Activated CD8-positive, alpha-beta memory T cell treated with anti-CD3 and anti-CD28 coated beads for 48 hours (primary cell): ENCODE measurements around the gene CBARP.
"Not testable (repeated sequence)": the region's sequence is repeated elsewhere in the genome, so short reads cannot be mapped to it uniquely, and the experiment has no call there.

Experiments used
- DNase-seq, 3 experiments: peaks; one replicate each; pipeline ENCODE4 v3.0.0-alpha.2; 2020; ENCODE audit warnings: low read depth in 2 of 3, low spot score in 2 of 3

Gene CBARP

DNA sequence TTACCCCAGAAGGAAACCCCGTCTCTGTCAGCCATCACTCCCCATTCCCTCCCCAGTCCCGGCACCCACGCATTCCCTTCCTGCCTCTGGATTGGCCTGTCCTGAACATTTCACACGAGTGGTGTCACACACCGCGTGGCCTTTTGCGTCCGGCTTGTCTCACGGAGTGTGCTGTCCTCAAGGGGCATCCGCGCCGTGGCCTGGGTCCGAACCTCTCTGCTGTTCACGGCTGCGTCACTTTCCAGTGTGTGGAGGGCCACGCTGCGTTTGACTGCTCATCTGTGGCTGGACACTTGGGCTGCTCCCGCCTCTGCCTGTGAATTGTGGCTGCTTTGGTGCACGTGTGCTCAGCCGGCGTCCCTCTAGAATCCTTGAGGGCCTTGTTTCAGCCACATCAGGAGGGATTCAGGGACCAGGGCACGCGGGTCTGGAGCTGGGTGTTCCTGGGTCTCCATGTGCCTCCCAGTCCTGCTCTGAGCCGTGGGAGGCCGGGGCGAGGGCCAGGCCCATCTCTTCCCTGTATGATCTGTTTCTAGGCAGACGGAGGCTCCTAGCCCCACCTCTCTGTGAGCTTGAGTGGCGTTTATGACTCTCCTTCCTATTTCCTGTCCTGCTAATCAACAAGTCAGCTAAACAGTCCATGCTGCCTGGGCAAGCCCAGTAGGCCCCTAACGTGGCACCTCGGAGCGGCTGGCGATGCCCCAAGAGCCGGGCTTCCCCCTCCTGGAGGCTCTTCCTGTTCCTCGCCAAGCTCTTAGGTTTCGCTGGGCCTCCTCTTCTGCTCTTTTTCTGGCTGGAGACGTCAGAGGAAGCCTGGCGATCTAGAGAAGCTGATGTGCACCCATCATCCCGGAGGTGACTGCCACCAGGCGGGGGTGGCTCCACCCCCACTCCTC, 24.2 kb downstream of the CBARP start:
- no peak for DNase-seq

DNA sequence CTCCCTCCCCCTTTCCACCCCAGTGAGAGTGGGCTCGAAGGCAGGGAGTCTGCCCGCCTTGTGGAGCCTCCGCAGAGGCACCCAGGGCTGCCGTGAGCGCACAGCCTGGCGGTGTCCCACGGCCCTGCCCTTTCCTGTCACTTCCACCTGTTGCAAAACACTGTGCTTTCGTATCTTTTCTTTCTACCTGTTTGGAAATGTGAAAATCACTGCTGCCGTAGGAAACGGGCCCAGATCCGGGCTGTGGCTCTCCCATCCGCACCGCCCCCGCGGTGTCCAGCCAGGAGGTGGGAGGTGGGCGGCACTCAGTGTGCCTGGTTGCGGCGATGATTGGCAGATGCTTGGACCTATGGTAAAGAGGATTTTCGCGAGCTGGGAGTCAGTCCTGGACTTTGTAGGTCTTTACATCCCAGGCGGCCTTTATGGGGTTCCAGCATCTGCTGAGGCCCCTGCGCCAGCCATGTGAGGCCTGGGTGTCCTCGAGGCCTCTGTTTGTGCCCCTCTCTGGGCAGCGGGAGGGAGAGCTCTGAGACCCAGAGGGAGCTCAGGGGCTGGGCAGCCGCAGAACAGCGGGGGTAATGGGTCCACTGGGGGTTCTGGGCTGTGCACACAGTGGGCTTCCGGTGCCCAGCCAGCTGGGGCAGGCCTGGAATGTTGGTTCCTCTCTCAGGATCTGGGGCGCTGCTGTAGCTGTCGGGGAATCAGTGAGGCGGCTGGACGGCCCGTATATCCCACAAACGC, 26.1 kb downstream of the CBARP start:
- DNase-seq = no peak

DNA sequence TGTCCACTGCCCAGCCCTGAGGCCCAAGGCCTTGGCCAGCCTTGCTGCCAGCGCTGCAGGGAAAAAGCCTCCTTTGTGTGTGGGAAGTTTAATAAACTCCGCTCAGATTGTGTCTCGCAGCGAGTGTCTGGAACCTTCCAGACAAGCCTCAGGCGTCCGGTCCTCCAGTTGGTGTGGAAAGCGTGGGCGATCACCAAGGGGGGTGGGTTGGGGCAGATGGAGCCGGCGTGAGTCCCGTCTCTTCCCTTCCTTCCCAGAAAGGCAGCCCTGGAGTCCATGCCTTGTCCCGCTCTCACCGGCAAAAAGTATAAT, 27.6 kb downstream of the CBARP start:
- DNase-seq = no peak

DNA sequence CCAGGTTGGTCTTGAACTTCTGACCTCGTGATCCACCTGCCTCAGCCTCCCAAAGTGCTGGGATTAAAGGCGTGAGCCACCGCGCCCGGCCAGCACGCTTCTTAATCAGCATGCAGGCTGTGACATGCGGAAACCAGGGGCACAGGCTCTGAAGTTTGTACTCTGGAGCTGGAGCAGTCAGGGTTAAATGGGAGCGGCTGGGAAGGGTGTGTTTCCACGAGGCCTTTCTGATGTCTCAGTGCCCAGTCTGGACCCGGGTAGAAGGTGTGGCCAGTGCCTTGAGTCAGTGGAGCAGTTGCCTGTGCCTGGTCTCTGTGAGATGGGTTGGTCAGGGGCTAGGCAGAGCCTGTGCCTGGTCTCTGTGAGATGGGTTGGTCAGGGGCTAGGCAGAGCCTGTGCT, 29.0 kb downstream of the CBARP start:
- DNase-seq = not testable (repeated sequence)

DNA sequence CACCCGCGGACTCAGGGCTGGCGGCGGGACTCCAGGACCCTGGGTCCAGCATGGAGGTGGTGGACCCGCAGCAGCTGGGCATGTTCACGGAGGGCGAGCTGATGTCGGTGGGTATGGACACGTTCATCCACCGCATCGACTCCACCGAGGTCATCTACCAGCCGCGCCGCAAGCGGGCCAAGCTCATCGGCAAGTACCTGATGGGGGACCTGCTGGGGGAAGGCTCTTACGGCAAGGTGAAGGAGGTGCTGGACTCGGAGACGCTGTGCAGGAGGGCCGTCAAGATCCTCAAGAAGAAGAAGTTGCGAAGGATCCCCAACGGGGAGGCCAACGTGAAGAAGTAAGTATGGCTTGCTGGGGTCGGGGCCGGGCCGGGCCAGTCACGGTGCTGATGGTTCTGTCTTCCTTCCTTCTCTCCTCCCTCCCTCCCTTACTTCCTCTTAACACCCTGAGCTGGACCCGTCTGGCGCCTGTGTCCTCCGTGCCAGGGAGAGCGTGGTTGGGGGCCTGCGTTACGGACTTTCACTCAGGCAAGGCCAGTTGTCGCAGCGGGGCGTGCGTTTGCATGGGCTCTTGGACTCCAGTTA, 30.8 kb downstream of the CBARP start:
- DNase-seq = no peak

DNA sequence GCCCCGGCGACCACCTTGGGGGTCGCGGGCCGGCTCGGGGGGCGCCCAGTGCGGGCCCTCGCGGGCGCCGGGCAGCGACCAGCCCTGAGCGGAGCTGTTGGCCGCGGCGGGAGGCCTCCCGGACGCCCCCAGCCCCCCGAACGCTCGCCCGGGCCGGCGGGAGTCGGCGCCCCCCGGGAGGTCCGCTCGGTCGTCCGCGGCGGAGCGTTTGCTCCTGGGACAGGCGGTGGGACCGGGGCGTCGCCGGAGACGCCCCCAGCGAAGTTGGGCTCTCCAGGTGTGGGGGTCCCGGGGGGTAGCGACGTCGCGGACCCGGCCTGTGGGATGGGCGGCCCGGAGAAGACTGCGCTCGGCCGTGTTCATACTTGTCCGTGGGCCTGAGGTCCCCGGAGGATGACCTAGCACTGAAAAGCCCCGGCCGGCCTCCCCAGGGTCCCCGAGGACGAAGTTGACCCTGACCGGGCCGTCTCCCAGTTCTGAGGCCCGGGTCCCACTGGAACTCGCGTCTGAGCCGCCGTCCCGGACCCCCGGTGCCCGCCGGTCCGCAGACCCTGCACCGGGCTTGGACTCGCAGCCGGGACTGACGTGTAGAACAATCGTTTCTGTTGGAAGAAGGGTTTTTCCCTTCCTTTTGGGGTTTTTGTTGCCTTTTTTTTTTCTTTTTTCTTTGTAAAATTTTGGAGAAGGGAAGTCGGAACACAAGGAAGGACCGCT, 31.5 kb downstream of the CBARP start:
- no peak for DNase-seq

DNA sequence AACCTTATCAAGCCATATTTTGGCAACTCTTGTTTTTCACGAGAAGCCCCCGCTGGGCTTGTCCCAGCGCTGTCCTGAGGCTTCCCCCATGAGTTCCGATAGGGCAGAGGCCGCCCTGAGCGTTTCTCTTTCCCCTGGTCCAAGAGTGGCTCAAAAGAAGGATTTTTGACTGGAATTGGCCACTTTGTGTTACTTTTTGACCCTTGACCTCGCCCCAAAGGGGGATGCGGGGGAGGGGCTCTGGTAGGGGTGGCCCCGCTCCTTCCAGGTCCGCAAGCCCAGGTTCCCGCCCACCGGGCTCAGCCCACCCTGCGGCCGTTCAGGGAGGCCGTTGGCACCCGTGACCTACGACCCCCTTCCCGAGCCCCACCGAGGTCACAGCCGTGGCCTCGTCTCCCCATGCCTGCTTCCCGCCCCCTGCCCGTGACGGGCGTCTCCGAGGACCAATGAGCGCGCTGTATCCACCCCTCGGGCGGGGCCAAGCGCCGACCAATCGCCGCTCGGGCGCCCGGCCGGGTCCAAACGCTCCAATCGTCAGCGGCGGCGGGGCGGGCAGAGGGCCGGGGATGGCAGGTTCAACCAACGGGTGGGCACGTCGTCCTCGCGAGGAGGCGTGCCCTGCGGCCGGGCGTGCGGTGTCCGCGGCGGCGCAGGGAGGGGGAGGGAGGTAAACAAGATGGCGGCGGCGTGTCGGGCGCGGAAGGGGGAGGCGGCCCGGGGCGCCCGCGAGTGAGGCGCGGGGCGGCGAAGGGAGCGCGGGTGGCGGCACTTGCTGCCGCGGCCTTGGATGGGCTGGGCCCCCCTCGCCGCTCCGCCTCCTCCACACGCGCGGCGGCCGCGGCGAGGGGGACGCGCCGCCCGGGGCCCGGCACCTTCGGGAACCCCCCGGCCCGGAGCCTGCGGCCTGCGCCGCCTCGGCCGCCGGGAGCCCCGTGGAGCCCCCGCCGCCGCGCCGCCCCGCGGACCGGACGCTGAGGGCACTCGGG, 32.4 kb downstream of the CBARP start, which contains the start of gene STK11:
TSS of gene STK11 (plus strand) at position 665 of the 986 bp plus-strand sequence. CDS start 1,136 bp downstream, outside the sequence.
- peak; percentile 99 to 100 (median 100) for DNase-seq

DNA sequence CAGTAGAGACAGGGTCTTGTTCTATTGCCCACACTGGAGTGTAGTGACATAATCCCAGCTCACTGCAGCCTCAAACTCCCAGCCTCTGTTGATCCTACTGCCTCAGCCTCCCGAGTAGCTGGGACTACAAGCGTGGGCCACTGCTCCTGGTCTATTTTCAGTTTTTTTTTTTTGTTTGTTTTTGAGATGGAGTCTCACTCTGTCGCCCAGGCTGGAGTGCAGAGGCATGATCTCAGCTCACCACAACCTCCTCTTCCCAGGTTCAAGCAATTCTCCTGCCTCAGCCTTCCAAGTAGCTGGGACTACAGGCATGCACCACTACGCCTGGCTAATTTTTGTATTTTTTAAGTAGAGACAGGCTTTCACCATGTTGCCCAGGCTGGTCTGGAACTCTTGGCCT, 37.2 kb downstream of the CBARP start:
- DNase-seq = not testable (repeated sequence)

DNA sequence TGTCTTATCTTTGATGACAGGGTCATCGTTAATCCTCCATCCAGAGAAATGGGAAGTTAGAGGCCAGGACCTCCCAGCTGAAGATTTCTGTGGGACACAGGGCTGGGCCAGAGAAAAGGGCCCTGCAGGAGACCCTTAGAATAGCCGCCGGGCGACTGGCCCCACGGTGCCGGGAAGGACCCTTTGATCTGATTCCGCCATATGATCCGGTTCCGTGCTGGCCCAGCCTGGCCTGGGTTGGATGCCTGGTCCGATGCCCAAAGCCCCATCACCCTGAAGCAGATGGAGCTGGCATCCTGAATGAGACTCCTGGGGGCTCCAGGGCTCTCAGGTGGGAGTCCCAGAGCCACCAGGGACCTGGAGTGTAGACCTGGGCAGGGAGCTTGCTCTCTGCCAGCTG, 38.3 kb downstream of the CBARP start:
- no peak for DNase-seq

DNA sequence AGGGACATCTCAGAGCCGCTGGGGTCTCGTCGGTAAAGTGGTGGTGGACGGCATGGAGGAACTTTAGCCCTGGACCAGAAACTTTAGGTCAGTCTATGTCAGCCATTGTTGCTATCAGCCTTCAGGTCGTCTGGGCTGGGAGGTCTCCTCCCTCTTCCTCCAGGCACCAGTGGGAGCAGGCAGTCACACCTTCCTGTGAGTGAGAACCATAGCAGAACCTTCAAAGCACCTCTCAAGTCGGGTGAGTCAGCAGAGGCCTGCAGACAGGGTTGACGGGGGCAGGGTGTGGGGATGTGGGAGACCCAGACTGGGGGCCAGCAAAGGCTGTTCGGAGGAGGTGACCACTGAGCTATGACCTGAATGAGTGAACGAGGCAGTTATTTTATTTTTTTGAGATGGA, 48.4 kb downstream of the CBARP start:
- peak in 1 of 3 experiments; percentile 24 for DNase-seq

DNA sequence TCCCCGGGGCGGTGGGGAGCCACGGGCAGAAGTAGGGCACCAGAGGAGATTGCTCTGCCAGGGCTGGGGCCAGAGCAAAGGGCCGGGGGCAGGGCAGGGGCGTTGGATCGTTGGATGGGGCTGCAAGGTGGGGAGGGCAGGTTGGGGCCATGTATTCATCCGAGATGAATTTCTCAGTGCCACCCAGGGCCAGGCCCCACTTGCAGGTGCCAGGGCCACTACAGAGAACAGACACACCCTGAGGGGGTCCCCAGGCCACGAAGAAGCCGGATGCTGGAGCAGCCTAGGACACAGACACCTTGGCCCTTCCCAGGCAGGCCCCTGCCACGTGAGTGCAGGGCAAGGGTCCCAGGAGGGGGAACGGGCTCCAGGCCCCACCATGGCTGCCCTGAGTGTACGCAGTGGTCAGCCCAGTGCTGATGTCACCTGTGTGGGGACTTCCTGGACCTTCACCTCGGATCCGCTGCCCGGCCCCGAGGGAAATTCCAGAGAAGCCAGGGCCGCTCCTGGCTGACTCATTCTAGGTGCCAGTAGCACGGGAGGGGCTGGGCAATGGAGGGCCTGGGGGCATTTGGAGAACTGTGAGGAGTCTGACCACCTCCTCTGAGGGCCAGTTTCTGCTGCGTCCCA, 54.1 kb downstream of the CBARP start:
- no peak for DNase-seq

DNA sequence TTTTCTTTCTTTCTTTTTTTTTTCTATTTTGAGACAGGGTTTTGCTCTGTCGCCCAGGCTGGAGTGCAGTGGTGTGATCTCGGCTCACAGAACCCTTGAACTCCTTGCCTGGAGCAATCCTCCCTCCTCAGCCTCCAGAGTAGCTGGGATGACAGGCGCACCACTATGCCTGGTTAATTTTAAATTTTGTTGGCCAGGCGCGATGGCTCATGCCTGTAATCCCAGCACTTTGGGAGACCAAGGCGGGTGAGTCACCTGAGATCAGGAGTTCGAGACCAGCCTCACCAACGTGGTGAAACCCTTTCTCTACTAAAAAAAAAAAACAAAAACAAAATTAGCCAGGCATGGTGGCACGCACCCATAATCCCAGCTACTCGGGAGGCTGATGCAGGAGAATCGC, 55.1 kb downstream of the CBARP start:
- no peak for DNase-seq

DNA sequence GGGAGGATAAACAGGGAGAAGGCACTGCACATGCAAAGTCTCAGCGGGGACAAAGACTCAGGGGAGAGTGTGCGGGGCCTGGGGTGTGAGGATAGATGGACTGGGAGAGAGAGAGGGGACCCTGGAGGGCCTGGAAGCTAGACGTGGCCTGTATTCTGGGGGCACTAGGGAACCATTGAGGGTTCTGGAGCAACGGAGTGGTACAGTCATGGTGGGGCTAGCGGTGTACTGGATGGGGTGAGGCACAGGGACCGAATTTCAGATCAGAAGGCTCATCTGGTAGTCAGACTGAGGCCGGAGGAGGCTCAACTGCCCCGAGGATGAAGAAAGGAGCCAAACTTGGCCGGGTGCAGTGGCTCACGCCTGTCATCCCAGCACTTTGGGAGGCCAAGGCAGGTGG, 55.7 kb downstream of the CBARP start:
- no peak for DNase-seq

DNA sequence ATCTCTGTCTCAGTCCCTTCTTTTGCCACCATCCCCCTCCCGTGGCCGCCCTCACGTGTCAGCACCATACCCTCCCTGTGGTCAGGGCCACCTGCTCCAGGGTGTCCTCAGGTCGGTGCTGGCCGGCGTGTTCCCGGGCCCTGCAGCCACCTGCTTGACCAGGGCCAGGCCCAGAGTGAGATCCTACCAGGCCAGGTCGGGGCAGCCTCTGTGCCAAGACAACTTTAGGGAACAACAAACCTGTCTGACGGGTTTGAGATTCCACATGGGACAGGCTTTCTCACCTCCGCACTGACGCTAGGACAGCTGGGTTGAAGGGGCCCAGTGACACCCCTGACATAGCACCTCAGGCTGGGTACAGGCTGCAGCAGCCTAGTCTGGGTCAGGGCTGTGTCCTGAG, 56.2 kb downstream of the CBARP start:
- DNase-seq = no peak
